Dermis microvascular lymphatic vessel endothelial cell (primary cell): Measurements from ENCODE around the gene FAM110C. TPM values are rescaled to one million over a fixed set of nuclear protein-coding genes. Genes with fewer than 3 reads are reported as not detected.
"Not testable (repeated sequence)": the region's sequence is repeated elsewhere in the genome, so short reads cannot be mapped to it uniquely, and the experiment has no call there.

Source experiments
- DNase-seq, 2 donors: peaks; one replicate each; pipeline versions ENCODE4 v3.0.0 to v3.0.0-alpha.2; 2010; ENCODE audit warnings: low read depth in 2 of 2
- total RNA-seq: library from RNA; depleted of rRNA; stranded (reverse); fragments of >200 nt; gene quantifications from 2 replicates; pipeline ENCODE4 v1.2.1, GENCODE V29; 2014

FAM110C gene
- 0.39 and 0.51 TPM in 2 replicates for total RNA-seq

- no peak for DNase-seq
Observed at GRCh38 chr2:46471-47345, at the start of gene FAM110C. TSS of gene FAM110C (minus strand) at chr2:46505. CDS start at chr2:46385, 120 bp downstream.

GRCh38 chr2:92326-92725 is 46.0 kb upstream of the FAM110C start:
- no peak for DNase-seq

GRCh38 chr2:90645-91312 is 44.5 kb upstream of the FAM110C start:
- no peak for DNase-seq

GRCh38 chr2:85761-86160 is 39.5 kb upstream of the FAM110C start:
- DNase-seq = no peak

- DNase-seq = no peak
Observed at GRCh38 chr2:84121-84520, 37.8 kb upstream of the FAM110C start.

- no peak for DNase-seq
Observed at GRCh38 chr2:80971-81736, 34.8 kb upstream of the FAM110C start.

GRCh38 chr2:80378-80777 is 34.1 kb upstream of the FAM110C start:
- no peak for DNase-seq

GRCh38 chr2:71309-72035 is 25.2 kb upstream of the FAM110C start:
- DNase-seq = no peak

- no peak for DNase-seq
Observed at GRCh38 chr2:69366-70344, 23.4 kb upstream of the FAM110C start.

GRCh38 chr2:68637-69036 is 22.3 kb upstream of the FAM110C start:
- not testable (repeated sequence) for DNase-seq

GRCh38 chr2:66853-67252 is 20.5 kb upstream of the FAM110C start:
- no peak for DNase-seq

- no peak for DNase-seq
Observed at GRCh38 chr2:65121-65520, 18.8 kb upstream of the FAM110C start.

- no peak for DNase-seq
Observed at GRCh38 chr2:55587-56448, 9.5 kb upstream of the FAM110C start.

- DNase-seq = no peak
Observed at GRCh38 chr2:51613-52012, 5.3 kb upstream of the FAM110C start.

GRCh38 chr2:47737-48136 is 1.4 kb upstream of the FAM110C start:
- no peak for DNase-seq

- DNase-seq = no peak
Observed at GRCh38 chr2:47346-47725, 1.0 kb upstream of the FAM110C start.

GRCh38 chr2:46131-46470 is 204 bp downstream of the FAM110C start:
- DNase-seq = no peak

GRCh38 chr2:45342-46130 is 769 bp downstream of the FAM110C start:
- no peak for DNase-seq
